Kidney epithelial cell (primary cell): ENCODE measurements around the gene AKR1A1. TPM values are rescaled to one million over a fixed set of nuclear protein-coding genes. Genes with fewer than 3 reads are reported as not detected.
"Not testable (repeated sequence)": the region's sequence is repeated elsewhere in the genome, so short reads cannot be mapped to it uniquely, and the experiment has no call there.

Experiments
- DNase-seq: peaks from one replicate; pipeline ENCODE4 v3.0.0-alpha.2; 2010; ENCODE audit warnings: low read depth
- H3K27me3 ChIP-seq: 2 replicates; pipeline ENCODE4 v1.6.0; 2011; ENCODE audit warnings: low read length; ENCODE audit not compliant: control insufficient read depth, insufficient read depth
- H3K36me3 ChIP-seq: 2 replicates; pipeline ENCODE4 v1.5.1; 2011; ENCODE audit warnings: low read length; ENCODE audit not compliant: control insufficient read depth, insufficient read depth
- H3K4me3 ChIP-seq: 2 replicates; pipeline ENCODE4 v1.5.1; 2011; ENCODE audit warnings: low read depth, mild to moderate bottlenecking, control low read depth, low read length
- CTCF ChIP-seq: IDR thresholded peaks from 2 replicates; pipeline ENCODE4 v1.5.1; 2011; ENCODE audit warnings: mild to moderate bottlenecking, moderate library complexity, low read length, control low read depth, inconsistent platforms; ENCODE audit not compliant: insufficient read depth, poor library complexity, severe bottlenecking
- total RNA-seq: library from RNA; depleted of rRNA; stranded (reverse); fragments of >200 nt; gene quantifications from 2 replicates; pipeline ENCODE4 v1.2.3, GENCODE V29; 2015

Gene AKR1A1
- total RNA-seq, 1 donor from 2014 or later: 158 TPM

GRCh38 chr1:45522324-45523104, 28.1 kb upstream of the AKR1A1 start:
- H3K27me3 ChIP-seq: no peaks in the 10 kb centered on the region
- DNase-seq: no peak
- H3K36me3 ChIP-seq: no peaks in the 10 kb centered on the region
- TF ChIP-seq CTCF: no peak
- H3K4me3 ChIP-seq: peak overlapping the region; percentile 86

GRCh38 chr1:45523516-45523915, 27.1 kb upstream of the AKR1A1 start:
- H3K4me3 ChIP-seq, H3K36me3 ChIP-seq, DNase-seq, H3K27me3 ChIP-seq: not testable (repeated sequence)

- not testable (repeated sequence) for DNase-seq, H3K36me3 ChIP-seq, H3K27me3 ChIP-seq, H3K4me3 ChIP-seq
Measured at GRCh38 chr1:45523975-45524374, 26.7 kb upstream of the AKR1A1 start.

GRCh38 chr1:45526135-45526644, 24.4 kb upstream of the AKR1A1 start:
- H3K36me3 ChIP-seq: no peaks in the 10 kb centered on the region
- no peak for DNase-seq
- H3K4me3 ChIP-seq: no peak overlapping the region
- TF ChIP-seq CTCF: no peak
- no peaks in the 10 kb centered on the region for H3K27me3 ChIP-seq

- Histone ChIP-seq H3K36me3 (no peaks in the 10 kb centered on the region), H3K27me3 (no peaks in the 10 kb centered on the region), H3K4me3 (no peak overlapping the region)
- no peak for DNase-seq
- TF ChIP-seq CTCF: no peak
Measured at GRCh38 chr1:45530632-45531135, 19.9 kb upstream of the AKR1A1 start.

- DNase-seq: no peak
- Histone ChIP-seq H3K36me3 (no peaks in the 10 kb centered on the region), H3K27me3 (no peaks in the 10 kb centered on the region), H3K4me3 (no peak overlapping the region)
- no peak for TF ChIP-seq CTCF
Measured at GRCh38 chr1:45531873-45532272, 18.8 kb upstream of the AKR1A1 start.
